Measurements from ENCODE around the gene CAPN5.

DNA sequence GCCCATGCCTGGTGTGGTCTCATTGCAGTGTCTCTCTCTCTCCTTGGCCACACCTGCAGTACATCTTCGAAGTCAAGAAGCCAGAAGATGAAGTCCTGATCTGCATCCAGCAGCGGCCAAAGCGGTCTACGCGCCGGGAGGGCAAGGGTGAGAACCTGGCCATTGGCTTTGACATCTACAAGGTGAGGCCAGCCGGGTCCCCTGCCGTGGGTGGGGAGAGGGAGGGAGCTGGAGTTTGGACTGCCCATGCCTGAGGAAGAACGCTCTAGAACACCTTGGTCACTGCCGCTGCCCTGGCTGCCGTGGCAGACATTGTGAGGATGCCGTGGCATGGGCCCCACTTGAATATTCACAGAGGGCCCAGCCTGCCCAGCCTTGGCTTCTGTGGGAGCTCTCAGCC is 52.2 kb downstream of the CAPN5 start:
- TF ChIP-seq, protein P1, sequence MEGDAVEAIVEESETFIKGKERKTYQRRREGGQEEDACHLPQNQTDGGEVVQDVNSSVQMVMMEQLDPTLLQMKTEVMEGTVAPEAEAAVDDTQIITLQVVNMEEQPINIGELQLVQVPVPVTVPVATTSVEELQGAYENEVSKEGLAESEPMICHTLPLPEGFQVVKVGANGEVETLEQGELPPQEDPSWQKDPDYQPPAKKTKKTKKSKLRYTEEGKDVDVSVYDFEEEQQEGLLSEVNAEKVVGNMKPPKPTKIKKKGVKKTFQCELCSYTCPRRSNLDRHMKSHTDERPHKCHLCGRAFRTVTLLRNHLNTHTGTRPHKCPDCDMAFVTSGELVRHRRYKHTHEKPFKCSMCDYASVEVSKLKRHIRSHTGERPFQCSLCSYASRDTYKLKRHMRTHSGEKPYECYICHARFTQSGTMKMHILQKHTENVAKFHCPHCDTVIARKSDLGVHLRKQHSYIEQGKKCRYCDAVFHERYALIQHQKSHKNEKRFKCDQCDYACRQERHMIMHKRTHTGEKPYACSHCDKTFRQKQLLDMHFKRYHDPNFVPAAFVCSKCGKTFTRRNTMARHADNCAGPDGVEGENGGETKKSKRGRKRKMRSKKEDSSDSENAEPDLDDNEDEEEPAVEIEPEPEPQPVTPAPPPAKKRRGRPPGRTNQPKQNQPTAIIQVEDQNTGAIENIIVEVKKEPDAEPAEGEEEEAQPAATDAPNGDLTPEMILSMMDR (IDR thresholded peaks at IDR 0.05): no peak
- no peak for TF ChIP-seq ZFX (IDR thresholded peaks at IDR 0.05; ENCODE audit: borderline replicate concordance)
